GM10847 (cell line): ENCODE data around the gene NOTCH4.

Experiments used
- POLR2A ChIP-seq: IDR thresholded peaks from 2 replicates; pipeline ENCODE4 v1.6.1; 2011; ENCODE audit not compliant: insufficient read length; ENCODE audit errors: extremely low read depth

NOTCH4 gene

GRCh38 chr6:32223258-32224235, at the start of gene NOTCH4:
TSS of gene NOTCH4 (minus strand) at chr6:32224067. CDS start at chr6:32223928, 139 bp downstream.
- no peak for TF ChIP-seq POLR2A

- no peak for TF ChIP-seq POLR2A
Observed at GRCh38 chr6:32271429-32271828, 47.6 kb upstream of the NOTCH4 start.

DNA sequence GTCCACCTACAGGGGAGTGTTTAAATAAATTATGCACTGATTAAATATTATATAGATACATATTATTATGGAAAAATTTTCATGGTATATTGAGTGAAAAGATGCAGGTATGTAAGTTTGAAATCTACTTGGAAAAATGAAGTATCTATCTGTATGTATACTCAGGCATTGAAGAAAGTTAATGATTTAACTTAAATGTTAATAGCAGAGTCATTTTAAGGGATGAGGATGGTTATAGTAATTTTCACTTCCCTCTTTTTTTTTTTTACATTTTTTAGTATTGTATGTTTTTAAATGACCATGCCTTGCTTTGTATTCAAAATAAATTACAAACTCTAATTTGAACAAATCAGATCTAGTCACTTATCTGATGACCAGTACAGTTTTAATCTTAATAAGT, 43.2 kb upstream of the NOTCH4 start:
- TF ChIP-seq POLR2A = no peak

DNA sequence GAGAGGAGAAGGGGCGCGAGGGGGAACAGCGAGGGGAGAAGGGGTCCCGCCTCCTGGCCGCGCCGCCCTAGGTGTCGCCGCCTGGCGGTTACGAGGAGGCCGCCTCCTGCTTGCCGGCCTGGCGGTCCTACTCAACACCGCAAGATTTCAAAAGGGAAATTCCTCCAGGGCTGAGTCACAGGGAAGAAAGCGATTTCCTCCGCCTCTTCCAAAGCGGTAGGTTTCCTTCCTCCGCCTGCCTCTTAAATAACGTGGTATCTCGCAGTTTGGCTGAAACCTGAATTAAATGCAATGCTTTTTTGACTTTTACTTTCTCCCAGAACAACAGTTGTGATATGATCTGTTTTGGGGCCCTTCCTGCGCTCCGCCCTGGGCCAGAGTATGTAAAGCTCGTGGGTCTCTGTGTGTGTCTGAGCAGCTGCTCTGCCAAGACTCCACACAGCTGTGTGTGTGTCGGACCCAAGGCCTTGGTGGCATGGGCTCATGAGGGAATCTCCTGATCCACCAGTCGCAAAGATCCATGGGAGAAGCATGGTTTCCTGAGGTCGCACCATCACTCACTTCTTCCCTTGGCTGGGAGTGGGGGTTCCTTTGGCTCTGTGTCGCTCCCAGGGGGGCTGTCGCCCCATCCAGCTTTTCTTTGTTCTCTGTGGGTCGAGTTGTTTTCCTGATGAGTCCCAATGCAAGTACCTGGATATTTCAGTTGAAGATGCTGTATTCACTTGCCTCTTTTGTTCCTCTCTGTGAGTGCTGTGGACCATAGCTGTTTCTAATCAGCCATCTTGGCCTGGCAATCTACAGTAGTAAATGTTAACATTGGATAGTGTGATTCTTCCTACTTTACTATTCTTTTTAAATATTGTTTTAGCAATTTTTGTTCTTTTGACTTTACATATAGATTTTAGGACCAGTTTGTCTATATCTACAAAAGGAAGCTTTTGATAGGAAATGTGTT, 31.6 kb upstream of the NOTCH4 start:
- TF ChIP-seq POLR2A = no peak

- no peak for TF ChIP-seq POLR2A
Observed at GRCh38 chr6:32254761-32255198, 30.9 kb upstream of the NOTCH4 start.

DNA sequence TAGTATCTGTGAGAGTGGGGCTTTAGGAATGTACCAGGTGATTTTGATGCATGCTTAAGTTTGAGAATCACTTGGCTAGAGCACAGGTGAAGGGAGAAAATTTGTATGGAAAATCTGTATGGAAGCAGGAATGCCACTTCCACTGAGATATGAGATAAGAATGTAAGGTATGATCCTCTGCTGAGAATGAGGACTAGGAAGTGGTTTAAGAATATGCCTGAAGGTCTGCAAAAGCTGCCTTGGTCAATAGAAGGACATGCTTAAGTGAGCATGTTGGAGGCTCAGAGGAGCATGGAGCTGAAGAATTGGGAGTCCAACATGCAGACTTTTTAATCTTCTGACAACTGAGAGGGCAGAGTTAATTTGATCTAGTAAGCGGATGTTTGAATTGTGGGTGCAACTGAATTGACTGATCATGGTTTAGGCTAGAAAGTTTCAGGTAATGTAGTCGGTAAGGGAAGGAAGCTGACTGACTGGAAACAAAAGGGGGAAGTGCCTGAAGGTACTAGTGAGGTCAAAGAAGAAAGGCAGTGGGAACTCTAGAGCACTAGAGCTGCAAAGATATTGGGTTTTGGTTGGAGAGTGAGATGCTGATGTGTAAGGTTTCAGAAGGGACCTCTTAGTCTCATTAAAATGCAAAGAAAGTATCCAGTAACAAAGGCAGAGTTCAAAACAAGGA, 28.6 kb upstream of the NOTCH4 start:
- TF ChIP-seq POLR2A = no peak

DNA sequence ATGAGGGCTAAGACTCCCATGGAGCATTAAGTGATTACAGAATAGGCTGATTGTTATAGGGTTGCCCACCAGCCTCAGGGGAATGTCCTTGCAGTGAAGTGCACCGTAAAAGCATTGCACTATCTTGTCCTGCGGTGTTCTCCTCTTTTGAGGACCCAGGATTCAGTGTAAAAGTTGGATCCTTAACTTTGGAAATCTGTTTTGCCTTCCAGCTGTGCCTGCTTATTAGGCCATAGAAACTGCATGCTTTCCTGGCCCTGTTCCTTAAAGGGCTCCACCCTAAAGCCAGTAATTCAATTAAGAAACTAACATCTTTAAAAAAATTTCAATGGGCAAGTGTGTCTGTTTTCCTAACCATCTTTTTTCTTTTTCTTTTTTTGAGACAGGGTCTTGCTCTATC, 25.4 kb upstream of the NOTCH4 start:
- no peak for TF ChIP-seq POLR2A

DNA sequence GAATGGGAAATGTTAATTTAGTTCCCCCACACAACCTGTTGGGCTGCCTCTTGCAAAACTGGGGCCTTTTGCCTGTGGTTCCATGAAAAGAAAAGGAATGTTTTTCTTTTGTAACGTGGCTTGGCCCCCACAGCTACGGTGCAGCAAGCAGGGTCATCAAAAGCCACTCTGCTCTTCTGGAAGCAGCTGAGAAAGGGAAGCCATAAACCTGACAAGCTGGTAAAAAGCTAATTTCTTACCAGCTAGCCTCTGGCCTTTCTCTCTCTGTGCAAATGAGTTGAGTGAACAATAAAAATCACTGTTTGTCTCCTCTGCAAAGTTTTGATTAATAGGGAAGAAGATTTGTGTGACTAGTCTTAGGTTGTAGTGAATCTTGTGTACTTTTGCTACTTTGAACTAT, 23.5 kb upstream of the NOTCH4 start:
- no peak for TF ChIP-seq POLR2A

DNA sequence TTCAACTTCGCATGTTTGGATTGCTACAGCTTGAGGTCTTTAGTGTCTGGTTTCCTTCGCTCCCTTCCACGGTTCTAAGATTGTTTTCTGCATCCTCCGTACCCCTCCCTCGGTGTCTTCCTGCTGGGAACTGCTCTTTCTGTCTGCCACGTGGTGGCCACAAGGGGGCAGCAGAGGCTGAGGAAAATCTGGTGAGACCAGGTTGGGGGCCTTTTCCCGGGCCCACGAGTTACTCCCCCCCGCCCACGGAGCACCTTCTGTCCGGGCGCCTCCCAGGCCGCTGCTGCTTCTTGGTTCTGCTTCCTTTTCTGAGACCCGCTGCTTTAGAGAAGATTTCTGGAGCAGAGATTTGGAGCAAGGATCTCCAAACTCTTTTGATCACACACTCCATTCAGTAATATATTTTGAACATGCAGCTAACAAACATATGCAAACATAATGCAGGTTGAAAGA, 21.1 kb upstream of the NOTCH4 start:
- no peak for TF ChIP-seq POLR2A

DNA sequence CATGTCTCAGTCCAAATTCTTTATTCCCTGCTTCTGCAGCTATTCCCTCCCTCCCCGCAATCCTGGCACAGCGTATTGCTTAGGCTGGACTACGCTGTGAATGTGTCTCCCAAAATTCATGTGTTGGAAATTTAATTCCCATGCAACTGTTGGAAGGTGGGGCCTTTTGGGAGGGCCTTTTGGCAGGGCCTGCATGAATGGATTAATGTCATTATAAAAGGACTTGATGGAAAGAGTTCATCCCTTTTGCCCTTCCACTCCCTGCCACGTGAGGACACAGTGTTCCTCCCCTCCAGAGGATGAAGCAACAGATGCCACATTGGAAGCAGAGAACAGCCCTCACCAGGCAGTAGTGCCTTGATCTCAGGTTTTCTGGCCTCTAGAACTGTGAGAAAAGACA, 20.4 kb upstream of the NOTCH4 start:
- no peak for TF ChIP-seq POLR2A

GRCh38 chr6:32240686-32241085, 16.8 kb upstream of the NOTCH4 start:
- no peak for TF ChIP-seq POLR2A

DNA sequence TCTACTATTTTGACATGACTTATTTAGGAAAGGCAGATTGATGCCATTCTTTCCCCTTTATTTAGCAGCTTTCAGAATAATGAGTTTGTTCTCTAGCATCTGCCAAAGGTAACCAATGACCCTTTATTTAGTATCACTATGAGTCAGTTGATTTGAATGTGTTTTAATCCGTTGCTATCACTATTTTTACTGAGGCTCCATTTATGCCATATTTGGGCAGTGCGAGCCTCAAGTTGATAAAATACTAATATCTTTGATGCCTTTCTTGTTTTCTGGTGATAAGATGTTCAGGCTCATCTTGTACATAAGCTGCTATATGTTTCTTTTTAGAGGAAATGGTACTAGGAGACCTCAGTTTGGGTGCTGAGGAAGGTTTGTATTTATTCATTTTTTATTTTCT, 15.6 kb upstream of the NOTCH4 start:
- no peak for TF ChIP-seq POLR2A

DNA sequence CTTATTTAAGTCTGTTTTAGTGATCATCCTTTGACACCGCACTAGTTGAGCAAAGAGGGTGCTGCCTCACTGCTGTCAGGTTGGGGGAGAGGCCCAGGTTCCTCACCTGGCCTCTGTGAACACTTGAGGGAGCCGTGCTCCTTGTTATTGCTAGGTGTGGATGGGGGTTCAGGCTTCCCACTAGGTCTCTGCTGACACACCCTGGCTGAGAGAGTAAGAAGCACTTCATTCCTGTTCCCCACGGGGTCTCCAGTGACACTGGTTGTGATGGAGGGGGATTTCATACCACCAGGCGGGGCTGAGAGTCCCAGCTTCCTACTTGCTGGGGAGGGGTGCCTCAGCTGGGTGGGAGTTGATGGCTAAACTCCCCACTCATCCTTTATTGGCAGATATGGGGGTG, 11.1 kb upstream of the NOTCH4 start:
- no peak for TF ChIP-seq POLR2A

GRCh38 chr6:32226434-32226833, 2.6 kb upstream of the NOTCH4 start:
- TF ChIP-seq POLR2A = no peak

- no peak for TF ChIP-seq POLR2A
Observed at GRCh38 chr6:32224696-32225095, 829 bp upstream of the NOTCH4 start.
